ENCODE results near the gene SDHA. TPM values are rescaled to one million over a fixed set of nuclear protein-coding genes. Genes with fewer than 3 reads are reported as not detected.
"Not testable (repeated sequence)": the region's sequence is repeated elsewhere in the genome, so short reads cannot be mapped to it uniquely, and the experiment has no call there.

The SDHA gene
- polyA plus RNA-seq, 1 donor, result 100 TPM

GRCh38 chr5:186091-187041, 31.8 kb upstream of the SDHA start:
- no peak for DNase-seq

- DNase-seq, result no peak
These were observed 31.1 kb upstream of the SDHA start for GRCh38 chr5:187042-187431.

GRCh38 chr5:187617-188451, 30.3 kb upstream of the SDHA start:
- DNase-seq, result no peak

- DNase-seq, result peak; percentile 90
These were observed 29.3 kb upstream of the SDHA start for GRCh38 chr5:188488-189481.

- DNase-seq, result no peak
These were observed 28.6 kb upstream of the SDHA start for GRCh38 chr5:189486-189885.

GRCh38 chr5:189976-190365, 28.1 kb upstream of the SDHA start:
- no peak for DNase-seq

GRCh38 chr5:190366-191035, 27.6 kb upstream of the SDHA start:
- DNase-seq, result no peak

- DNase-seq, result peak; percentile 31
These were observed 26.8 kb upstream of the SDHA start, which contains the start of gene LRRC14B for GRCh38 chr5:191036-191948. TSS of gene LRRC14B (plus strand) at chr5:191495. CDS start at chr5:191539, 44 bp downstream.

- no peak for DNase-seq
These were observed 26.0 kb upstream of the SDHA start for GRCh38 chr5:191949-192690.

- no peak for DNase-seq
These were observed 25.5 kb upstream of the SDHA start for GRCh38 chr5:192691-192969.

GRCh38 chr5:192970-193831, 24.9 kb upstream of the SDHA start:
- DNase-seq, result no peak

- DNase-seq, result no peak
These were observed 24.0 kb upstream of the SDHA start for GRCh38 chr5:194102-194501.

- no peak for DNase-seq
These were observed 23.4 kb upstream of the SDHA start for GRCh38 chr5:194603-195209.

GRCh38 chr5:195401-196160, 22.5 kb upstream of the SDHA start:
- no peak for DNase-seq

- DNase-seq, result no peak
These were observed 21.8 kb upstream of the SDHA start for GRCh38 chr5:196350-196749.

GRCh38 chr5:197031-197430, 21.1 kb upstream of the SDHA start:
- DNase-seq, result not testable (repeated sequence)

GRCh38 chr5:197892-198489, 20.1 kb upstream of the SDHA start:
- no peak for DNase-seq
